K562 treated with DMSO at 1 percent for 12 hours (cell line): ENCODE data around the gene LMO3. TPM values are rescaled to one million over a fixed set of nuclear protein-coding genes. Genes with fewer than 3 reads are reported as not detected.

ENCODE experiments used
- total RNA-seq: library from RNA; unstranded; fragments of 300-600 nt; gene quantifications from 2 replicates; pipeline ENCODE4 v1.2.3, GENCODE V29; 2022; ENCODE audit not compliant: insufficient read depth

Gene LMO3
- total RNA-seq: not detected in 2 replicates

GRCh38 chr12:16606117-16606200, at the start of gene LMO3:
Gene LMO3 (minus strand): TSS chr12:16606162. CDS start chr12:16600860, 5,302 bp downstream.

